Rectal smooth muscle tissue (tissue), 1 donor: ENCODE measurements around the gene MYOZ2.
"Not testable (repeated sequence)": the region's sequence is repeated elsewhere in the genome, so short reads cannot be mapped to it uniquely, and the experiment has no call there.

ENCODE experiments used
- H3K27ac ChIP-seq: one replicate; pipeline ENCODE4 v1.7.0; 2013; ENCODE audit warnings: low read depth, low read length, inconsistent platforms
- H3K27me3 ChIP-seq: one replicate; pipeline ENCODE4 v1.7.0; 2013; ENCODE audit warnings: low read length; ENCODE audit not compliant: control insufficient read depth, insufficient read depth
- H3K36me3 ChIP-seq: one replicate; pipeline ENCODE4 v1.7.0; 2013; ENCODE audit warnings: low read length; ENCODE audit not compliant: control insufficient read depth, insufficient read depth
- H3K4me1 ChIP-seq: one replicate; pipeline ENCODE4 v1.7.0; 2013; ENCODE audit warnings: low read length; ENCODE audit not compliant: control insufficient read depth, insufficient read depth
- H3K4me3 ChIP-seq: one replicate; pipeline ENCODE4 v1.7.0; 2013; ENCODE audit warnings: low read length
- H3K9ac ChIP-seq: one replicate; pipeline ENCODE4 v1.7.0; 2013; ENCODE audit warnings: low read length

MYOZ2 gene

GRCh38 chr4:119170195-119170594 is 34.6 kb downstream of the MYOZ2 start:
- no peak overlapping the region for H3K27ac ChIP-seq

GRCh38 chr4:119172223-119172622 is 36.6 kb downstream of the MYOZ2 start:
- Histone ChIP-seq H3K9ac (no peak overlapping the region), H3K27ac (no peak overlapping the region), H3K27me3 (no peaks in the 10 kb centered on the region), H3K36me3 (no peaks in the 10 kb centered on the region), H3K4me3 (no peak overlapping the region), H3K4me1 (no peaks in the 10 kb centered on the region)

More at GRCh38 chr4:119170195-119170594, 34.6 kb downstream of the MYOZ2 start:
- Histone ChIP-seq H3K9ac (no peak overlapping the region), H3K4me3 (no peak overlapping the region), H3K4me1 (no peaks in the 10 kb centered on the region), H3K27me3 (no peaks in the 10 kb centered on the region), H3K36me3 (no peaks in the 10 kb centered on the region)

GRCh38 chr4:119173729-119174361 is 38.2 kb downstream of the MYOZ2 start:
- H3K27me3 ChIP-seq, H3K27ac ChIP-seq, H3K9ac ChIP-seq, H3K36me3 ChIP-seq, H3K4me3 ChIP-seq, H3K4me1 ChIP-seq: not testable (repeated sequence)

GRCh38 chr4:119179011-119179410 is 43.4 kb downstream of the MYOZ2 start:
- Histone ChIP-seq H3K27ac (no peak overlapping the region), H3K4me1 (no peaks in the 10 kb centered on the region), H3K27me3 (no peaks in the 10 kb centered on the region), H3K9ac (no peak overlapping the region), H3K36me3 (no peaks in the 10 kb centered on the region), H3K4me3 (no peak overlapping the region)

- no peaks in the 10 kb centered on the region for H3K4me1 ChIP-seq
These were observed 48.5 kb downstream of the MYOZ2 start for GRCh38 chr4:119184128-119184527.

GRCh38 chr4:119189638-119190037 is 54.0 kb downstream of the MYOZ2 start:
- Histone ChIP-seq H3K27ac (no peak overlapping the region), H3K27me3 (no peaks in the 10 kb centered on the region), H3K4me3 (no peak overlapping the region), H3K9ac (no peak overlapping the region), H3K4me1 (no peaks in the 10 kb centered on the region), H3K36me3 (no peaks in the 10 kb centered on the region)

More at GRCh38 chr4:119184128-119184527, 48.5 kb downstream of the MYOZ2 start:
- Histone ChIP-seq H3K27me3 (no peaks in the 10 kb centered on the region), H3K9ac (no peak overlapping the region), H3K36me3 (no peaks in the 10 kb centered on the region), H3K27ac (no peak overlapping the region), H3K4me3 (no peak overlapping the region)

- Histone ChIP-seq H3K4me3 (no peak overlapping the region), H3K9ac (no peak overlapping the region), H3K36me3 (no peaks in the 10 kb centered on the region), H3K4me1 (no peaks in the 10 kb centered on the region), H3K27me3 (no peaks in the 10 kb centered on the region), H3K27ac (no peak overlapping the region)
These were observed 54.7 kb downstream of the MYOZ2 start for GRCh38 chr4:119190354-119190753.

GRCh38 chr4:119191505-119191904 is 55.9 kb downstream of the MYOZ2 start:
- no peaks in the 10 kb centered on the region for H3K4me1 ChIP-seq
- no peak overlapping the region for H3K27ac ChIP-seq
- no peaks in the 10 kb centered on the region for H3K36me3 ChIP-seq
- no peak overlapping the region for H3K9ac ChIP-seq
- H3K4me3 ChIP-seq: no peak overlapping the region
- H3K27me3 ChIP-seq: no peaks in the 10 kb centered on the region

GRCh38 chr4:119197772-119198212 is 62.2 kb downstream of the MYOZ2 start:
- no peaks in the 10 kb centered on the region for H3K27me3 ChIP-seq
- no peaks in the 10 kb centered on the region for H3K36me3 ChIP-seq
- no peak overlapping the region for H3K9ac ChIP-seq
- no peaks in the 10 kb centered on the region for H3K4me1 ChIP-seq
- H3K27ac ChIP-seq: no peak overlapping the region
- no peak overlapping the region for H3K4me3 ChIP-seq

GRCh38 chr4:119204916-119205315 is 69.3 kb downstream of the MYOZ2 start:
- Histone ChIP-seq H3K27ac (no peak overlapping the region), H3K9ac (no peak overlapping the region), H3K4me1 (no peaks in the 10 kb centered on the region), H3K36me3 (no peaks in the 10 kb centered on the region), H3K4me3 (no peak overlapping the region), H3K27me3 (no peaks in the 10 kb centered on the region)

- no peaks in the 10 kb centered on the region for H3K4me1 ChIP-seq
- H3K27me3 ChIP-seq: no peaks in the 10 kb centered on the region
- no peak overlapping the region for H3K9ac ChIP-seq
- H3K4me3 ChIP-seq: no peak overlapping the region
- H3K36me3 ChIP-seq: no peaks in the 10 kb centered on the region
- H3K27ac ChIP-seq: no peak overlapping the region
These were observed 70.1 kb downstream of the MYOZ2 start for GRCh38 chr4:119205690-119206089.

GRCh38 chr4:119206178-119206577 is 70.5 kb downstream of the MYOZ2 start:
- Histone ChIP-seq H3K27me3 (no peaks in the 10 kb centered on the region), H3K27ac (no peak overlapping the region), H3K4me1 (no peaks in the 10 kb centered on the region), H3K9ac (no peak overlapping the region), H3K4me3 (no peak overlapping the region), H3K36me3 (no peaks in the 10 kb centered on the region)

GRCh38 chr4:119207051-119207450 is 71.4 kb downstream of the MYOZ2 start:
- Histone ChIP-seq H3K4me1 (peaks cover 2% of the 10 kb centered on the region), H3K9ac (no peak overlapping the region), H3K4me3 (no peak overlapping the region), H3K27ac (no peak overlapping the region), H3K36me3 (no peaks in the 10 kb centered on the region), H3K27me3 (no peaks in the 10 kb centered on the region)
